ENCODE data around the gene FMN1.

DNA sequence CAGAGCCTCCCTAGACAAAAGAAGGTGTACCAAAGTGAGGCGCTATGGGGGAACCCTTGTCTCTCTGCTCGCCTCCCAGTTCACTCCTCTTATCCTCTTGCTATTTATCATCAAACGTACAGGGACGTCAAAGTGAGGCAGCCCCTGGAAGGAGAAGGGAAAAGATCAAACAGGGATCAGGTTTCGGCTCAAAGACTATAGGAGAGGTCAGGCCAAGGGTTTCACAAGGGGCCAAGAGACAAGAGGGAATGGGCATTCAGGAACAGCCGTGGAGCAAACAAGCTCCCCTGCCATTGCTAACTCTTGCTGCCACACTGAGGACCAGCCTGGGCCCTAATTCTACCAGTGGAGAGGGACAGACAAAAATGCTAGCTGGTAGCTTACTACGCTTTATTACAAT lies 308.1 kb downstream of the FMN1 start:
- TF ChIP-seq EZH2 (IDR thresholded peaks at IDR 0.05; ENCODE audit: borderline replicate concordance, insufficient read depth, low read length, poor library complexity, severe bottlenecking) (no peak), RAD21 (conservative IDR thresholded peaks at IDR 0.05) (no peak), EP300 (conservative IDR thresholded peaks at IDR 0.05; ENCODE audit: poor library complexity, severe bottlenecking) (no peak), POLR2AphosphoS5 (IDR thresholded peaks at IDR 0.05) (no peak), TAF1 (IDR thresholded peaks at IDR 0.05; ENCODE audit: low read depth) (no peak), CTCF (IDR thresholded peaks at IDR 0.05; ENCODE audit: poor library complexity, severe bottlenecking) (no peak), MXI1 (conservative IDR thresholded peaks at IDR 0.05; ENCODE audit: poor library complexity, severe bottlenecking) (no peak), SMC3 (conservative IDR thresholded peaks at IDR 0.05; ENCODE audit: poor library complexity) (no peak)
